ENCODE data around the gene CLC. TPM values are rescaled to one million over a fixed set of nuclear protein-coding genes. Genes with fewer than 3 reads are reported as not detected.

Gene CLC
- total RNA-seq, 4 donors from 2014 or later: not detected

- in situ Hi-C loops (cut with MboI; ENCODE audit: low pct_ligation_motif_present in 1 of 4, low pct_unique_long_range_greater_than_20kb in 1 of 4, low sequenced_read_pairs in 3 of 4) (no loop called here), intact Hi-C loops (cut with DNase I; ENCODE audit: low total_unique reads) (no loop called here)
- WGBS, 2 donors (ENCODE audit: low coverage in 1 of 2): 40 to 46% methylated on average over 3 of the region's 3 CpGs
Measured at GRCh38 chr19:39738814-39739213, 985 bp upstream of the CLC start.

GRCh38 chr19:39737351-39737750, 478 bp downstream of the CLC start:
- no peaks in the 10 kb centered on the region for H3K9me3 ChIP-seq
- no peaks in the 10 kb centered on the region for H3K36me3 ChIP-seq
- no peak for DNase-seq
- in situ Hi-C loops (cut with MboI; ENCODE audit: low pct_ligation_motif_present in 1 of 4, low pct_unique_long_range_greater_than_20kb in 1 of 4, low sequenced_read_pairs in 3 of 4): no loop called here
- 67% methylated on average over 3 of the region's 3 CpGs; no CpG with 5 or more reads in 1 of the 2 donors for WGBS, 2 donors (ENCODE audit: low coverage in 1 of 2)
- H3K4me3 ChIP-seq: no peak overlapping the region
- peaks cover 6% of the 10 kb centered on the region for H3K27me3 ChIP-seq
- TF ChIP-seq POLR2A (IDR thresholded peaks at IDR 0.05): no peak
- TF ChIP-seq, protein P1, sequence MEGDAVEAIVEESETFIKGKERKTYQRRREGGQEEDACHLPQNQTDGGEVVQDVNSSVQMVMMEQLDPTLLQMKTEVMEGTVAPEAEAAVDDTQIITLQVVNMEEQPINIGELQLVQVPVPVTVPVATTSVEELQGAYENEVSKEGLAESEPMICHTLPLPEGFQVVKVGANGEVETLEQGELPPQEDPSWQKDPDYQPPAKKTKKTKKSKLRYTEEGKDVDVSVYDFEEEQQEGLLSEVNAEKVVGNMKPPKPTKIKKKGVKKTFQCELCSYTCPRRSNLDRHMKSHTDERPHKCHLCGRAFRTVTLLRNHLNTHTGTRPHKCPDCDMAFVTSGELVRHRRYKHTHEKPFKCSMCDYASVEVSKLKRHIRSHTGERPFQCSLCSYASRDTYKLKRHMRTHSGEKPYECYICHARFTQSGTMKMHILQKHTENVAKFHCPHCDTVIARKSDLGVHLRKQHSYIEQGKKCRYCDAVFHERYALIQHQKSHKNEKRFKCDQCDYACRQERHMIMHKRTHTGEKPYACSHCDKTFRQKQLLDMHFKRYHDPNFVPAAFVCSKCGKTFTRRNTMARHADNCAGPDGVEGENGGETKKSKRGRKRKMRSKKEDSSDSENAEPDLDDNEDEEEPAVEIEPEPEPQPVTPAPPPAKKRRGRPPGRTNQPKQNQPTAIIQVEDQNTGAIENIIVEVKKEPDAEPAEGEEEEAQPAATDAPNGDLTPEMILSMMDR (IDR thresholded peaks at IDR 0.05): no peak
- no peak for TF ChIP-seq EP300 (IDR thresholded peaks at IDR 0.05; ENCODE audit: low read depth)
- no peak for TF ChIP-seq POLR2AphosphoS5 (IDR thresholded peaks at IDR 0.05)
- H3K4me1 ChIP-seq: no peaks in the 10 kb centered on the region
- intact Hi-C loops (cut with DNase I; ENCODE audit: low total_unique reads): no loop called here
- H3K27ac ChIP-seq: no peak overlapping the region

More at GRCh38 chr19:39738814-39739213, 985 bp upstream of the CLC start:
- H3K4me3 ChIP-seq: no peak overlapping the region
- DNase-seq: no peak
- H3K36me3 ChIP-seq: no peaks in the 10 kb centered on the region
- no peak overlapping the region for H3K27ac ChIP-seq
- H3K27me3 ChIP-seq: peaks cover 19% of the 10 kb centered on the region
- no peaks in the 10 kb centered on the region for H3K9me3 ChIP-seq
- no peaks in the 10 kb centered on the region for H3K4me1 ChIP-seq
- TF ChIP-seq, protein P1 (IDR thresholded peaks at IDR 0.05): no peak
- no peak for TF ChIP-seq POLR2A (IDR thresholded peaks at IDR 0.05)
- no peak for TF ChIP-seq POLR2AphosphoS5 (IDR thresholded peaks at IDR 0.05)
- TF ChIP-seq EP300 (IDR thresholded peaks at IDR 0.05; ENCODE audit: low read depth): no peak

GRCh38 chr19:39736088-39736487, 1.7 kb downstream of the CLC start:
- Histone ChIP-seq H3K4me3 (no peak overlapping the region), H3K27me3 (peaks cover 6% of the 10 kb centered on the region), H3K9me3 (no peaks in the 10 kb centered on the region), H3K36me3 (no peaks in the 10 kb centered on the region), H3K27ac (no peak overlapping the region), H3K4me1 (no peaks in the 10 kb centered on the region)
- DNase-seq: no peak
- TF ChIP-seq EP300 (IDR thresholded peaks at IDR 0.05; ENCODE audit: low read depth) (no peak), POLR2AphosphoS5 (IDR thresholded peaks at IDR 0.05) (no peak), POLR2A (IDR thresholded peaks at IDR 0.05) (no peak)
- TF ChIP-seq, protein P1 (IDR thresholded peaks at IDR 0.05): no peak
- in situ Hi-C loops (cut with MboI; ENCODE audit: low pct_ligation_motif_present in 1 of 4, low pct_unique_long_range_greater_than_20kb in 1 of 4, low sequenced_read_pairs in 3 of 4): no loop called here
- 65 to 82% methylated on average over 1 to 5 of the region's 5 CpGs for WGBS, 2 donors (ENCODE audit: low coverage in 1 of 2)
- intact Hi-C loops (cut with DNase I; ENCODE audit: low total_unique reads): no loop called here

- Histone ChIP-seq H3K36me3 (no peaks in the 10 kb centered on the region), H3K9me3 (no peaks in the 10 kb centered on the region), H3K4me1 (no peaks in the 10 kb centered on the region), H3K4me3 (no peak overlapping the region), H3K27me3 (peaks cover 6% of the 10 kb centered on the region), H3K27ac (no peak overlapping the region)
- in situ Hi-C loops (cut with MboI; ENCODE audit: low pct_ligation_motif_present in 1 of 4, low pct_unique_long_range_greater_than_20kb in 1 of 4, low sequenced_read_pairs in 3 of 4) (no loop called here), intact Hi-C loops (cut with DNase I; ENCODE audit: low total_unique reads) (no loop called here)
- 52 to 70% methylated on average over 3 of the region's 3 CpGs for WGBS, 2 donors (ENCODE audit: low coverage in 1 of 2)
- no peak for DNase-seq
- TF ChIP-seq EP300 (IDR thresholded peaks at IDR 0.05; ENCODE audit: low read depth): no peak
- TF ChIP-seq POLR2AphosphoS5 (IDR thresholded peaks at IDR 0.05): no peak
- TF ChIP-seq POLR2A (IDR thresholded peaks at IDR 0.05): no peak
- TF ChIP-seq, protein P1 (IDR thresholded peaks at IDR 0.05): no peak
Measured at GRCh38 chr19:39735688-39736087, 2.1 kb downstream of the CLC start.

Measured in transverse colon (tissue), 4 donors.